ENCODE results near the gene CPLX3. TPM values are rescaled to one million over a fixed set of nuclear protein-coding genes. Genes with fewer than 3 reads are reported as not detected.

Gene CPLX3
- total and polyA plus RNA-seq, 2 donors (not counting 3 experiments of a cell fraction or from before 2014, with no cell fraction given): not detected

- Histone ChIP-seq H3K79me2 (ENCODE audit: control insufficient read depth, insufficient read depth, low read length) (peaks cover 59% of the 10 kb centered on the region), H3K4me1 (ENCODE audit: control insufficient read depth, extremely low read depth, insufficient read depth, low read length) (peaks cover 23% of the 10 kb centered on the region), H3K4me3 (replicated peaks in 1 of 3; ENCODE audit: insufficient read depth in 1 of 3, low read depth in 1 of 3, low read length in 3 of 3) (peak overlapping the region; percentile 88 to 94 (median 90)), H4K20me1 (replicated peaks; ENCODE audit: control insufficient read depth, extremely low read depth, insufficient read depth, low read length) (peaks cover 2% of the 10 kb centered on the region), H3K27ac (ENCODE audit: insufficient read depth, low read depth, low read length) (peak overlapping the region; percentile 4), H3K9me3 (replicated peaks; ENCODE audit: control insufficient read depth, insufficient read depth, low read length) (no peaks in the 10 kb centered on the region), H3K9ac (replicated peaks; ENCODE audit: extremely low read depth, insufficient read depth, low read length) (peak overlapping the region; percentile 61), H2AFZ (ENCODE audit: low read depth, low read length) (no peak overlapping the region), H3K36me3 (ENCODE audit: control insufficient read depth in 2 of 2, extremely low read depth in 1 of 2, insufficient read depth in 2 of 2, low read length in 2 of 2) (peaks cover 0 to 5% of the 10 kb centered on the region in 2 experiments), H3K27me3 (ENCODE audit: control insufficient read depth in 2 of 2, insufficient read depth in 2 of 2, low read length in 2 of 2) (no peaks in the 10 kb centered on the region), H3K9me1 (replicated peaks; ENCODE audit: control insufficient read depth, extremely low read depth, insufficient read depth, low read length) (no peaks in the 10 kb centered on the region), H3K4me2 (ENCODE audit: insufficient read depth, low read length) (peak overlapping the region; percentile 94)
- dilution Hi-C loops (cut with MboI; ENCODE audit: extremely low pct_ligation_motif_present, low sequenced_read_pairs): no loop called here
- DNase-seq (ENCODE audit: low read depth, low spot score): peak; percentile 38
- BruUV-seq (replicated peaks): no TSS peak
- intact Hi-C loops (cut with micrococcal nuclease): loop anchor here (1.0 kb wide), 1 partner anchor 13 kb away; no protein-coding TSS in a partner anchor
- FAIRE-seq: peak; percentile 70
- TF ChIP-seq FOS (IDR thresholded peaks at IDR 0.05; ENCODE audit: borderline replicate concordance, insufficient read depth, low read length): no peak
- peak; percentile 61 for TF ChIP-seq MYC (IDR thresholded peaks at IDR 0.05; ENCODE audit: low read depth, low read length)
- peak; percentile 80 for TF ChIP-seq MAX (IDR thresholded peaks at IDR 0.05; ENCODE audit: insufficient read depth, insufficient read length)
- ChIA-PET CTCF (interaction anchor here (0.8 to 8.3 kb wide), 8 partner anchors 10 to 167 kb away, joined by 3 to 98 read pairs (median 8); no protein-coding TSS in a partner anchor), POLR2A (no interaction called here)
Measured at GRCh38 chr15:74783072-74783807, 43.2 kb upstream of the CPLX3 start.

- FAIRE-seq: no peak
Measured at GRCh38 chr15:74783808-74784175, 42.6 kb upstream of the CPLX3 start.

More at GRCh38 chr15:74783808-74784175, 42.6 kb upstream of the CPLX3 start:
- DNase-seq (ENCODE audit: low read depth, low spot score): no peak
- Histone ChIP-seq H3K36me3 (ENCODE audit: control insufficient read depth in 2 of 2, extremely low read depth in 1 of 2, insufficient read depth in 2 of 2, low read length in 2 of 2) (peaks cover 0 to 5% of the 10 kb centered on the region in 2 experiments), H4K20me1 (replicated peaks; ENCODE audit: control insufficient read depth, extremely low read depth, insufficient read depth, low read length) (peaks cover 2% of the 10 kb centered on the region), H2AFZ (ENCODE audit: low read depth, low read length) (no peak overlapping the region), H3K4me3 (replicated peaks in 1 of 3; ENCODE audit: insufficient read depth in 1 of 3, low read depth in 1 of 3, low read length in 3 of 3) (peak overlapping the region in 2 of 3 experiments; percentile 88 to 90), H3K79me2 (ENCODE audit: control insufficient read depth, insufficient read depth, low read length) (peaks cover 65% of the 10 kb centered on the region), H3K9me1 (replicated peaks; ENCODE audit: control insufficient read depth, extremely low read depth, insufficient read depth, low read length) (no peaks in the 10 kb centered on the region), H3K9me3 (replicated peaks; ENCODE audit: control insufficient read depth, insufficient read depth, low read length) (no peaks in the 10 kb centered on the region), H3K9ac (replicated peaks; ENCODE audit: extremely low read depth, insufficient read depth, low read length) (no peak overlapping the region), H3K27ac (ENCODE audit: insufficient read depth, low read depth, low read length) (no peak overlapping the region), H3K4me2 (ENCODE audit: insufficient read depth, low read length) (peak overlapping the region; percentile 94), H3K4me1 (ENCODE audit: control insufficient read depth, extremely low read depth, insufficient read depth, low read length) (peaks cover 23% of the 10 kb centered on the region), H3K27me3 (ENCODE audit: control insufficient read depth in 2 of 2, insufficient read depth in 2 of 2, low read length in 2 of 2) (no peaks in the 10 kb centered on the region)
- POLR2A ChIA-PET: interaction anchor here (0.5 kb wide), 1 partner anchor 128 kb away, joined by 5 read pairs; no protein-coding TSS in a partner anchor
- dilution Hi-C loops (cut with MboI; ENCODE audit: extremely low pct_ligation_motif_present, low sequenced_read_pairs): no loop called here
- intact Hi-C loops (cut with micrococcal nuclease): loop anchor here (1.0 kb wide), 1 partner anchor 13 kb away; no protein-coding TSS in a partner anchor
- BruUV-seq (replicated peaks): no TSS peak
- CTCF ChIA-PET: interaction anchor here (0.8 to 8.3 kb wide), 7 partner anchors 9 to 166 kb away, joined by 3 to 98 read pairs (median 9); no protein-coding TSS in a partner anchor
- TF ChIP-seq FOS (IDR thresholded peaks at IDR 0.05; ENCODE audit: borderline replicate concordance, insufficient read depth, low read length) (no peak), MYC (IDR thresholded peaks at IDR 0.05; ENCODE audit: low read depth, low read length) (no peak), POLR2AphosphoS5 (IDR thresholded peaks at IDR 0.05; ENCODE audit: insufficient read depth, low read depth, low read length) (no peak)

Measured in endothelial cell of umbilical vein (primary cell).